GM18517 (cell line): ENCODE measurements around the gene TYW1.
"Not testable (repeated sequence)": the region's sequence is repeated elsewhere in the genome, so short reads cannot be mapped to it uniquely, and the experiment has no call there.

Source experiments
- ATAC-seq: cut with Tn5 transposase; IDR thresholded peaks from one replicate; pipeline ENCODE4 v1.9.1; 2021; ENCODE audit warnings: mild to moderate bottlenecking, moderate library complexity; ENCODE audit not compliant: unreplicated experiment

Gene TYW1

GRCh38 chr7:67114483-67115246 lies 118.0 kb downstream of the TYW1 start:
- ATAC-seq: not testable (repeated sequence)

- ATAC-seq: not testable (repeated sequence)
Measured at GRCh38 chr7:67120491-67120890, 123.9 kb downstream of the TYW1 start.

DNA sequence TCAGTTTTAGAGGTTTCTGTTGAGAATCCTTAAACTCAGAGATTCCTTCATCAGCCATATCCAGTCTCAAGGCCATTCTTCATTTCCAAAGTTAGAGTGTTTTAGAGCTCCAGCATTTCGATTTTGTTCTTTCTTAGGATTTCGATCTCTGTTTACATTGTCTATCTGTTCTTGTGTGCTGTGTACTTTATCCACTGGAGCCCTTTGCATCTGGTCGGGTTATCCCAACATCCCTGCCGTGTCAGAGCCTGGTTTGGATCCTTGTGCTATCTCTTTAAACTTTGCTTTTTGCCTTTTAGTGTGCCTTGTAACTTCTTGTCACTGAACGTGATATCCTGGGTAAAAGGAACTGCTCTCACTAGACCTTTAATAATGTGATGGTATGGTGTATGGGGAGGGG lies 131.6 kb downstream of the TYW1 start:
- ATAC-seq: not testable (repeated sequence)

DNA sequence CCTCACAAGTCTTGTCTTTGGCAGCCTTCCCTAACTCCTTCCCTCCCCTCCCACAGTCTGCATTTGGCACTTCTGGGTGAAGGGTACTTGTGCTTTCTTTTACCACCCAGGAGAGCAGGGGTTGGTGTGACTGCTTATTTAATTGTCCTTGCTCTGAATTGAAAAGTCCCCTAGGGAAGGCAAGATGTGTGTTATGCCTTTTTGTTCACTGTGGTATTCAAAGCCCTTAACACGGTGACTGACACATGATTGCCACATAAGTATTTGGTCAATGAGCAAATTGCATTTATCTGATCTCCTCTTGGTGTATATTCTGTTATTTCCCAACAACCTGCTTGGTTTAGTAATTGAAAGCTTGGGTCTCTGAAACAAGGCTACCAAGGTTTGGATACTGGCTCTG lies 134.1 kb downstream of the TYW1 start:
- not testable (repeated sequence) for ATAC-seq

- ATAC-seq: not testable (repeated sequence)
Measured at GRCh38 chr7:67134912-67135311, 138.3 kb downstream of the TYW1 start.

GRCh38 chr7:67135617-67136486 lies 139.2 kb downstream of the TYW1 start:
- not testable (repeated sequence) for ATAC-seq

- ATAC-seq: not testable (repeated sequence)
Measured at GRCh38 chr7:67137489-67137888, 140.9 kb downstream of the TYW1 start.

- ATAC-seq: not testable (repeated sequence)
Measured at GRCh38 chr7:67139876-67140275, 143.2 kb downstream of the TYW1 start.

DNA sequence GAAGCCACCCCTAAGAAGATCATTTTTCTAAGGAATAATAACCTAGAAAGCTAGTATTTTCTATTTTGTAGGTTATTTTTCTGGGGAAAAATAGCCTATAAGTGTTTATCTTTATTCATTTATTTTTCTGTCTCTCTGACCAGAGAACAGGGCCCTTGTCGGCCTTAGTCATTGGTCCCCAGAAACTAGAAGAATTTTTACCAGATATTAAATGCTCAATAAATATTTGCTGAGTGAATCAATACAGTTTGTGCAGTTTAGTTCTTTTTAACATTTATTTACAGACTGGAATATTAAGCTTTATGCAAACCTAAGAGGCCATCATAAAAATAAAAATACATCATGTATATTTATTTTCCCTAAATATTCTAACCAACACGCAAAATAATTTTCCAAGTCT lies 144.4 kb downstream of the TYW1 start:
- ATAC-seq: not testable (repeated sequence)

DNA sequence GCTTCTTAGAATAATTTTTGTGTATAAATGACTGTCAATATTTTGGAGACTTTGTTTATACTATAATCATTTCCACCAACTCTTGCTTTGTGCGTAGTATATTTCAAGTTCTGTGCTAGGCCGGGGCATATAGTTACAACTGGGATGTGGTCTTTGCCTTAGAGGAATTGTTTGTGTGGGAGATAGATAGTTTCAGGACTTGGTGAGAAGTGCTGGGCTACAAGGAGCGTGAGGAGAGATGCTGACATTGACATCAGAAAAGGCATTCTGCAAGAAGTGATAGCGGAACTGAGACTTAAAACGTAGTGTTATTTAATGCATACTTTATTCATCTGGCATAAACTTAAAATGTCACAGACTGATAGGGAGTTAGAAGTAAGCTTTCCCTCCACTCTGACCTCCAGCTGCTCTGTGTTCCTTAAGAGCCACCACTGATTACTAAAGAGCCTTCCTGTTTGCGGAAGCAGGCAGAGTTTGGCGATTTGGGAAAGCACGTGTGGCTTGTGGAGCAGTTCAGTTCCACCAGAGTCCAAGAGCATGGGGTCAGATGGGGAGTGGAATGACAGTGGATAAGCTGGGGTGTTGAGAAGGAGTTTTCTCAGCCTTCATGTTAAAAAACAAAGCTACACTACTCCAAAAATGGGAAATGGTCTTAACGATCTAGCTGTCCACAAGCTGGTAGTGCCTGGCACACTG lies 146.6 kb downstream of the TYW1 start:
- not testable (repeated sequence) for ATAC-seq

DNA sequence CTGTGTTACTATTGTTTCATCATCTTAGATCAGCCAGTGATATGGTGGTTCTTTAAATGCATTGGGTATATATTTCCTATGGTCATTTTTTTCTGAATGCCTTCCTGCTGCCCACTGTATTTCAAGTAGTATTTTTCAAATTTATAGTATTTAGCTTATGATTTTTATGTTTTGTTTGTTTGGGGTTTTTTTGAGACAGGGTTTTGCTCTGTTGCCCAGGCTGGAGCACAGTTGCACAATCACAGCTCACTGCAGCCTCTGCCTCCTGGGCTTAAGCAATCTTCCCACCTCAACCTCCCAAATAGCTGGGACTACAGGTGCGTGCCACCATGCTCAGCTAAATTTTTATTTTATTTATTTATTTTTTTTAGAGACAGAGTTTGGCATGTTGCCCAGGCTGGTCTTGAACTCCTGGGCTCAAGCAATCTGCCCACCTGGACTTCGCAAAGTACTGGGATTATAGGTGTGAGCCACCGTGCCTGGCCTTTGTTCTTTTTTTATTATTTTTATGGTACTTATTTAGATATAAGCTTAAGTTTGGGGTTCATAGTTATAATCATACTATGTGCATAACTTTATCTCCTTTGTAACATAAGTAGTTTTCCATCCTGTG lies 149.1 kb downstream of the TYW1 start:
- ATAC-seq: not testable (repeated sequence)

DNA sequence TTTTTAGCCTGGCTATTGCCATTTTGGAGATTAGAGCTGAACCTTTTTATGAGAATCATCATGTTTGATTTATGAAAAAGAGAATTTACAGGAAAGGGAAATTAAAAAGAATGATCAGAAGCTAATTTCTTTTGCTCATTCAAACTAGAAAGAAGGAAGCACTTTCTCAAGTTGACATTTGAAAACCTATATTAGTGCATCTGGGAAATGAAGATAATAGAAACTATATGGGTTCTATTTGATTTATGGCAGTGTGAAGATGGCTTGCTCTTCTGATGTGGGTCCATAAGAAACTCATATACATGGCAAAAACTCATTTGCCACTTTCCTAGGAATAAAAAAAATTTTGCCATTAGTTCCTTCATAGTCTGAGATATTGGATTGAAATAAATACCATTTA lies 152.5 kb downstream of the TYW1 start:
- not testable (repeated sequence) for ATAC-seq

DNA sequence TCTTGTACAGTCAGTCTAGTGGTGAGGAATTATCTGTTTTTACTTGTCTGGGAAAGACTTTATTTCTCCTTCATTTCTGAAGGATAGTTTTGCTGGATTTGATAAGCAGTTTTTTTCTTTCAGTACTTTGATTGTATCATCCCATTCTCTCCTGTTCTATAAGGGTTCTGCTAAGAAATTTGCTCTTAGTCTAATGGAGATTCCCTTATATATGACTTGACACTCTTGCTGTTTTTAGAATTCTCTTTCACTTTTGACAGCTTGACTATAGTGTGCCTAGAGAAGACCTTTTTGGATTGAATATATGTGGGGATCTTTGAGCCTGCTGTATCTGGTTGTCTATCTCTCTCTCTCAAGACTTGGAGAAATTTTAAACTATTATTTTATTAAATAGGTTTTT lies 157.7 kb downstream of the TYW1 start:
- ATAC-seq: not testable (repeated sequence)

GRCh38 chr7:67156064-67156463 lies 159.4 kb downstream of the TYW1 start:
- ATAC-seq: not testable (repeated sequence)

GRCh38 chr7:67163285-67163684 lies 166.7 kb downstream of the TYW1 start:
- ATAC-seq: peak; percentile 91

DNA sequence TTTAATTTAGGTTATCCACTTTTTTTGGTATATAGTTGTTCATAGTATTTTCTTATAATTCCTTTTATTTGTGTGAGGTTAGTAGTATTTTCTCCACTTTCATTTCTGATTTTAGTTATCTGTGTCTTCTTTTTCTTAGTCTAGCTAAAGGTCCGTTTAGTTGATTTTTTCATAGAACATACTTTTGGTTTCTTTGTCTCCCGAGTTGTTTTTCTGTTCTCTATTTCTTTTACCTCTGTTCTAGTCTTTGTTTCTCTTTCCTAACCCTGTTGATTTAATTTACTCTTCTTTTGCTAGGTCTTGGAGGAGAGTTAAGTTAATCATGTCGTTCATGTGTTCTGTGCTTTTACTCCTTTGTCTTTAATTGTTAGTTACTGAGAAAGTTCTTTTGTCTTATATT lies 174.5 kb downstream of the TYW1 start:
- ATAC-seq: peak; percentile 77

- ATAC-seq: not testable (repeated sequence)
Measured at GRCh38 chr7:67176730-67177129, 180.1 kb downstream of the TYW1 start.

DNA sequence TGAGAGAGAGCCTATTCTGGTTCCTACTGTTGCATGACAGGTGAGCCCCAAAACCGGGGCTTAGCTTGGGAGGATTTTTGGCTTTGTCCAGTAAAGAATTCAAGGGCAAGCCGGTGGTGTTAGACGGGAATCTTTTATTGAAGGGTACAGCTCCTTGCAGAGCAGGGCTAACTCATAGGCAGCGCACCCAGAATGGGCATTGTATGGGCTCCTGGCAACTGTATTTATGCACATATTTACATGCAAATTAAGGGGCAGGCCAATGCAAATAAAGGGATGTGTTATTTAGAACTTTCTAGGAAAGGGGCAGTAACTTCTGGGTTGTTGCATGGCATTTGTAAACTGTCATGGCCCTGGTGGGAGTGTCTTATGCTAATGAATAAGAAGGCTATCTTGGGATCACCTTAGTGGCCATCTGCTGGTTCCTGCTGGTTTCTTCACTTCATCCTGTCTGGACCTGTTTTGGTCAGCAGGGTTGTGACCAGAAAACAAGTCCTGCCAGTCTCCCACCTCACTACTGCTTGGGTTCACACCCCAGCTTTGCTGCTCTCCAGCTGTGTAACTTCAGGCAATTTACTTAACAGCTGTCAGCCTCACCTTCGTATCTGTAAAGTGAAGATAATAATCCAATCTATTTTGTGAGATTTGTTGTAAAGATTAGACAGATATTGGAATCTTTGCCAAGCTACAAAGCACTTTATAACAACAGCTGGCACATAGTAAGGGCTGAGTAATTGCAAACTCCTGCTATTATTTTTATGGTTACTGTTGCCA lies 182.5 kb downstream of the TYW1 start:
- ATAC-seq: not testable (repeated sequence)

GRCh38 chr7:67182956-67183750 lies 186.5 kb downstream of the TYW1 start:
- ATAC-seq: not testable (repeated sequence)
